ENCODE results near the gene SLC29A3.

Gene SLC29A3

DNA sequence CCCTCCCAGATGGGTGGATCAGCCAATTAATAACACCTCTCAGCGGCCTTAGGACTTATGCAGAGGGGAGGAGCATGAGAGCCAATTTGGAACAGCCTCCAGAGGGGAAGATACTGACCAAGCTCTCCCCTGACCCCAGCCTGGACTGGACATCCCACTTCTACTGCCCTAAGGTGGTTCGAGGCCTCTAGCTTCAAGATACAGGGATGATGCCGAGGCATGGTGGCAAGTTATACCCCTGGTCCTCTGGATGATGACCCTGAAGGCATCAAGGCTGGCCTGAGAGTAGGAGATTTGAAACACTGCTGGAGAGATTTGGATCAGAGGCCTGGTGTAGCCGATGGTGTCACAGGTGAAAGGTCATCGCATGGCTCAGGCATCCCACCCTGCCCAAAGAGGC is 80.9 kb downstream of the SLC29A3 start:
- H3K27me3 ChIP-seq, result peaks cover 26% of the 10 kb centered on the region
- TF ChIP-seq, protein P1, sequence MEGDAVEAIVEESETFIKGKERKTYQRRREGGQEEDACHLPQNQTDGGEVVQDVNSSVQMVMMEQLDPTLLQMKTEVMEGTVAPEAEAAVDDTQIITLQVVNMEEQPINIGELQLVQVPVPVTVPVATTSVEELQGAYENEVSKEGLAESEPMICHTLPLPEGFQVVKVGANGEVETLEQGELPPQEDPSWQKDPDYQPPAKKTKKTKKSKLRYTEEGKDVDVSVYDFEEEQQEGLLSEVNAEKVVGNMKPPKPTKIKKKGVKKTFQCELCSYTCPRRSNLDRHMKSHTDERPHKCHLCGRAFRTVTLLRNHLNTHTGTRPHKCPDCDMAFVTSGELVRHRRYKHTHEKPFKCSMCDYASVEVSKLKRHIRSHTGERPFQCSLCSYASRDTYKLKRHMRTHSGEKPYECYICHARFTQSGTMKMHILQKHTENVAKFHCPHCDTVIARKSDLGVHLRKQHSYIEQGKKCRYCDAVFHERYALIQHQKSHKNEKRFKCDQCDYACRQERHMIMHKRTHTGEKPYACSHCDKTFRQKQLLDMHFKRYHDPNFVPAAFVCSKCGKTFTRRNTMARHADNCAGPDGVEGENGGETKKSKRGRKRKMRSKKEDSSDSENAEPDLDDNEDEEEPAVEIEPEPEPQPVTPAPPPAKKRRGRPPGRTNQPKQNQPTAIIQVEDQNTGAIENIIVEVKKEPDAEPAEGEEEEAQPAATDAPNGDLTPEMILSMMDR (IDR thresholded peaks at IDR 0.05; ENCODE audit: low read depth, low read length), result no peak
- no peaks in the 10 kb centered on the region for H3K4me1 ChIP-seq

DNA sequence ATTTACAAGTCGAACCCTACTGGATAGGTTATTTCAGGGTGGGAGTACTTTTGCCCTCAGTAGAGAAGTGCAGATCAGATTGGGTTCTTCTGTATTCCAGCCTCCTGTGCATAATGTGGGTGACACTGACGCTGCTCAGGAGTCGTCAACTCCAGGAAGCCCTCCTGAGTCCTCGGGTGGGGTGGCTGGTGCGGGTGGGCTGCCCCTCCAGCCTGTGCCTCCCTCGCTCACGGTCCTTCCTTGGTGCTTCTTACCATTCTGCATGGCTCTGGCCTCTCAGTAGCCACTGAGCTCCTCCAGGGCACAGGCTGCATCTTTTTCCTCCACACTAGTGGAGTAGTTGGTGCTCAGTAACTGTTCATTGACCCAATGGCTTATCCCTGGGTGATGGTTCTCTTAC is 82.0 kb downstream of the SLC29A3 start:
- Histone ChIP-seq H3K4me3 (ENCODE audit: low read depth, low read length) (no peak overlapping the region), H3K9me3 (no peaks in the 10 kb centered on the region), H3K27me3 (peaks cover 26% of the 10 kb centered on the region), H3K36me3 (no peaks in the 10 kb centered on the region), H3K4me1 (no peaks in the 10 kb centered on the region)
- no peak for DNase-seq
- TF ChIP-seq, protein P1 (IDR thresholded peaks at IDR 0.05; ENCODE audit: low read depth, low read length), result no peak

More for the DNA sequence above, 80.9 kb downstream of the SLC29A3 start:
- Histone ChIP-seq H3K9me3 (no peaks in the 10 kb centered on the region), H3K4me3 (ENCODE audit: low read depth, low read length) (no peak overlapping the region), H3K36me3 (no peaks in the 10 kb centered on the region)
- no peak for DNase-seq

DNA sequence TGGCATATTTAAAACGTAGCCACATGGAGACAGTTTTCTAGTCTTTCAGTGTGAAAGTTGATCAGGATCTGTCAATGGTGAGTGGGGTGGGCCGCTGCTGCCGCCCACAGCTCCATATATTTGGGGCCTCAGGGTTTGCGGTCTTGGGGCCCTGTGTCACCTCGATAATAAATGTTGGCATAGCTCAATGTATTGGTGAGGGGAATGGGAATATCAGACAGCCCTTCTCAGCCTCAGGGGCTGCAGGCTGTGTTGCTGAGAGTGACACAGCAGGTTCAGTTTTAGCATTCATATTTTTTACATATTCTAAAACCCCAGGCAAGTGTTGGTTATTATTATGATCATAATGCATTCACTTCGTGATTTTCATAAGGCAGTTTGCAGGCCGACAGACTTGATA is 82.9 kb downstream of the SLC29A3 start:
- TF ChIP-seq, protein P1 (IDR thresholded peaks at IDR 0.05; ENCODE audit: low read depth, low read length), result no peak
- peaks cover 24% of the 10 kb centered on the region for H3K27me3 ChIP-seq
- DNase-seq, result no peak
- no peaks in the 10 kb centered on the region for H3K4me1 ChIP-seq
- no peaks in the 10 kb centered on the region for H3K9me3 ChIP-seq
- no peaks in the 10 kb centered on the region for H3K36me3 ChIP-seq
- H3K4me3 ChIP-seq (ENCODE audit: low read depth, low read length), result no peak overlapping the region

DNA sequence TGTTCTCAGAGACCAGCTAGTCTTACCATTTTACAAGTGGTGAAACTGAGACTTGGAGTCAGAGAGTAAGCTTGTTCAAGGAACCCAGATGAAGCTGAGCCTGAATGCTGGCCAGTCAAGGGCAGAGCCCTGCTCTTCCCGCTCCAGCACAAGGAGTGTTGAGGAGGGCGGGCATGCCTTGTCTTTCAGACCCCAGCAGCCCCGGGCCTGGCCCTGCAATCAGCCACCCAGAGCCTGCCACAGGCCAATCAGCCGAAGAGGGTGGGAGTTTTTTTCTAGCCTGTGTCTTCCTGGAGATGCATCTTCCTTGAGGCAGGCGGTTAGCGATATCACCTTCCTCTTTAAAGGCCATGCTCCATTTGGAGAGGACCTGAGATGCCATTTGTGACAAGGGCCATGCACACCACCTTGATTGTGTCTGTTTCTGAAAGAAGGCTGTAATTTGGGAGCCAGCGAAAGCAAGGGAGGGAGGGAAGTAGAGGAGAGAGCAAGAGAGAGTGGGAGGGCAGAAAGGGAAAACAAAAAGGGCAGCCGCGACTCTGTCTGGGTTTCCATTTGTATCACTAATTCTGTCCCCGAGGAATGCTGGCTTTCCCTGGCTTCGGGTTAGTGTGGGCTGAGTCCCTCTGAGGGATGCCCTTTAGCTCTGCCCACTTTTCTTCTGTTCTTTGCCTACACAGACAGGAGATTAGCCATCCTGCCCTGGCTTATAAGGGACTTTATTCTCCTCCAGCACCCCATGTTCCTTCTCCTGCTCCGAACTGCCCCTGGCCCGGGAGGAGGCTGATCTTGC is 85.6 kb downstream of the SLC29A3 start:
- Histone ChIP-seq H3K27me3 (no peaks in the 10 kb centered on the region), H3K36me3 (no peaks in the 10 kb centered on the region), H3K9me3 (no peaks in the 10 kb centered on the region), H3K4me1 (no peaks in the 10 kb centered on the region), H3K4me3 (ENCODE audit: low read depth, low read length) (no peak overlapping the region)
- TF ChIP-seq, protein P1 (IDR thresholded peaks at IDR 0.05; ENCODE audit: low read depth, low read length), result no peak
- no peak for DNase-seq

DNA sequence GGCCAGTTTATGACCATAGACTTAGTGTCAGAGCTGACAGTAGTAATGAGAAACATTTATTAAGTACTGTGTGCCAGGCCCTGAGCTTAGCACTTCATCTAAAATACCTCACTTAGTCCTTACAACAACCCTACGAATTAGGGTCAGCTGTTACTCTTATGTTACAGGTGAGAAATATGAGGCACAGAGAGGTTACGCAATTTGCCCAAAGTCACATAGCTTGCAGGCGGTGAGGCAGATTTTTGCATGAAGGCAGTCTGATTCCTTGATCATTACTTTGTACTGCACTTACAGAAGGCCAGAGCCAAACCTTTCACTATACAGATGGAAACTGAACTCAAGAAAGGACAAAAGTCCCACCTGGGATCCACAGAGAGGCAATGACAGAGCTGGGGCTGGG is 87.8 kb downstream of the SLC29A3 start:
- H3K4me1 ChIP-seq, result no peaks in the 10 kb centered on the region
- no peaks in the 10 kb centered on the region for H3K36me3 ChIP-seq
- H3K27me3 ChIP-seq, result no peaks in the 10 kb centered on the region
- DNase-seq, result no peak
- TF ChIP-seq, protein P1 (IDR thresholded peaks at IDR 0.05; ENCODE audit: low read depth, low read length), result no peak
- H3K9me3 ChIP-seq, result no peaks in the 10 kb centered on the region
- no peak overlapping the region for H3K4me3 ChIP-seq (ENCODE audit: low read depth, low read length)

DNA sequence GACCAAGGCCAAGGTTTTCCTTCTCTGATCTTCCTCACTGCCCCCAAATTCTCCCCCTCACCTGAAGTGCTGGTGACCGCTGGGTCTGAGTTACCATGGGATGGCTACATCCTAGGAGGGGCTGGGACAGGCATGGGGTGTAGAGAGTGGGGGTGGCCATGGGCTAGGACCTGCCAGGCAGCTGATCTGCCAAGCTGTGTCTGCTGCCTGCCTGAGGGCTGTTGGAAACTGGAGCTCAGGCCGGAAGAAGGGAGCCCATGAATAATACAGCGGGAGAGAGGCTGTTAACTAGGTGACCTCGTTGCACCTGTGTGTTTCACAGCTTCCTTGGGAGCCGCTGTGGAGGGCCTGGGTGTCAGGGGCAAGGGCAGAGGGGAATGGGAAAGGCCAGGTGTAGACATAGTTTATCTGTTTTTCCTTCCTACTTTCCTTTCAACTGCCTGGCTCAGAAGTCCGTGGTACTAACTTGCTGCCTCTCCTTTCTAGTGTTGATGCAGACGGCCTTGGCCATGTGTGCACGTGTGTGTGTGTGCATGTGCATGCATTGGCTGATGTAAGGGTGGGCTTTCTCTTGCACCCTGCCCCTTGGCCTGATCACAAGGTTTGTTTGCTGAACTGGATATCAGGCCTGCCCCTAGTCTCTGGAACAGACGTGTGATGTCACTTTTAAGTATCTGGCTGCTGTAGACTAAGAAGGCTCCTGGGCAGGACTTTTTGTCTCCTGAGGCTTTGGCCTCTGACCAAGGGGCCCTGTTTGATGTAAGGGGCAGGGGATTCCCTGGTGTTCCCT is 89.6 kb downstream of the SLC29A3 start:
- Histone ChIP-seq H3K36me3 (no peaks in the 10 kb centered on the region), H3K9me3 (no peaks in the 10 kb centered on the region), H3K4me1 (no peaks in the 10 kb centered on the region), H3K27me3 (no peaks in the 10 kb centered on the region), H3K4me3 (ENCODE audit: low read depth, low read length) (no peak overlapping the region)
- TF ChIP-seq, protein P1 (IDR thresholded peaks at IDR 0.05; ENCODE audit: low read depth, low read length), result no peak
- no peak for DNase-seq

Data from BE2C (cell line).